ENCODE results near the gene MRPS18C. TPM values are rescaled to one million over a fixed set of nuclear protein-coding genes. Genes with fewer than 3 reads are reported as not detected.

The MRPS18C gene
- total RNA-seq (2022; extraction: Qiagen RNA extraction; ENCODE audit: low read depth) = 36.9 to 57.2 TPM (median 45.2 TPM) in 5 replicates

DNA sequence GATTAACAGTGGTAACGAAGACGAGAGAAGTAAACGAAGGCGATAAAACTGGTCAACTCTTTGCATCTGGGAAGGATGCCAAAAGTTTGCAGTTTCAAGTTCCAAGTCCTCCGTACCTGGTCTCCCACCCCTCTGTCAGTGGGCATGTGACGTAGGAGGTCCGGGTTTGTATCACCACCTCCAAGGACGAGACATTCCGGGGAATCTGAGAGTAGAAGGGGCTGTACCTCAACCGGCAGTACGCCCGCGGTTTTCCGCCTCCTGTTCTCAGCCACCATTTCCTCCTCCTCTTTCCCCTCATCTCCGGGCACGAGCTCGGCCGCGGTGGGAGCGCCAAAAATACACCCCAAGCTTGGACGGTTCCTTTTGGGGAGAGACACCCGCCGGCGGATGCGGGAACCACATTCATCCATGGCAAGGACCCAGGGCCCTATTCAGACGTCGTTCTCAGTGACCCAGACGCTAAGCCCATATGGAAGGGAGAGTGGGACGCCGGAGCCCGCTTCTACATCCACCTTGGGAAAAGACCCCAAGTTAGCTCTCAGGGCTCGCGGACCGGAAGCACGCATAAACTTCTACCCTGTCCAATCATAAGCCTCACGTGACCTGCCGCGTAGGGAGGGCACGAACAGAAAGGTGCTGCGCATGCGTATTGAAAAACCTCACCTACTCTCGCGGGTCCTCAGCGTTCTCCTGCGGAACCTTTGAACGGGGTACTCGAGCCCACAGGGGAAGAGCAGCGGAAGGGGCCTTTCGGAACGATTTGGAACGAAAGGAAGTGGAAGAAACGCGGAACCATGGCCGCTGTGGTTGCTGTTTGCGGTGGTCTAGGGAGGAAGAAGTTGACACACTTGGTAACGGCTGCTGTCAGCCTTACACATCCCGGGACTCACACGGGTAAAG is at the start of gene MRPS18C, which contains the start of gene HELQ:
MRPS18C (plus strand) TSS at position 778 of the 903 bp plus-strand sequence; CDS start at position 798, 20 bp downstream.
HELQ (minus strand) TSS at position 543 of the 903 bp plus-strand sequence; CDS start at position 413, 130 bp downstream.

DNA sequence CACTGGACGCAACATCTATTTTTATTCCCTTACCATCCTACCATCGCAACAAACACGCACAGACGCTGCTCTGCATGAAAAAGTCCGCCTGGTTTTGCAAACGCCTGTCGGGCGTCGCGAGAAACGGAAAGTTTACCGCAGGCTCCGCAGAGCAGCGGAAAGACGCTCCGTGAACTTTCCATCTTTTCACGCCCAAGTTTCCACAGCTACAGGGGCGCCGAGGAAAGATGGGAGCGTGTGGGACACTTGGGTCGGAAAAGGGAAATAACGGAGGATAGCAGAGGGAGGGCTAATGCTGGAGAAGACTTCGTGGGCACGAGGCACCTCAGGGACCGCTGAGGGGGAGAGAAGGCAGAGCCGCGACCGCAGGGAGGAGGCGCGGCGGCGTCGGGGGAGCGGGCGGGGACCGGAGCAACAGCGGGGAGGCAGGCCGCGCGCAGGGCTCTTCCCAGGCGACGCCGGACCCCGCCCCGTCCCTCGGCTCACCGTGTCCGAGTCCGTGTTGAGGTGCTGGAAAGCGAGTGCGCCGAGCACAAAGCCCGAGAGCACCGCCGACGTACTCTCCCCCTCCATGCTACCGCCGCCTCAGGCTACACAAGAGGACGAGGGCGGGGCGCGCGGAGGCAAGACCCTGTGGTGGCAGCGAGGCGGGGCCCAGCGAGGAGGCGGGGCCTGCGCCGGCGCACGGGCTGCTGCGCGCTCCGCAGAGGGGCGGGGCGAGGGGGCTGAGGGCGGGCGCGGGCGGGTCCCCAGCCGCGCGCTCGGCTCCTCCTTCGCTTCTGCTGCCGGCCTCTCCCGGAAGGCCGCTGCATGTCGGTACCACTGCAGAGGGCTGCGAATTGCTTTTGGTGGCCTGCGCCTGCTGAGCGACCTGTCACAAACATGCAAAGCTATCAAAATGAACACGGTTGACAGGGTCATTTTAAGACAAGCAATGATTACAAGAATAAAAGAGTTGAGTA is 28.9 kb downstream of the MRPS18C start, which contains the start of gene ABRAXAS1:
ABRAXAS1 (minus strand) TSS at position 601 of the 962 bp plus-strand sequence; CDS start at position 573, 28 bp downstream.

Other genes with a start within 250 kb of the MRPS18C start
- 16.3 to 20.2 TPM (median 19.6 TPM) in 5 replicates for gene COQ2, start 171.3 kb upstream of the MRPS18C start, total RNA-seq (2022; extraction: Qiagen RNA extraction; ENCODE audit: low read depth)
- 1.1 to 1.6 TPM (median 1.3 TPM) in 5 replicates for gene HPSE, start 121.2 kb upstream of the MRPS18C start, total RNA-seq (2022; extraction: Qiagen RNA extraction; ENCODE audit: low read depth)
- 4.9 to 6.8 TPM (median 6.0 TPM) in 5 replicates for gene HELQ, start 235 bp upstream of the MRPS18C start, total RNA-seq (2022; extraction: Qiagen RNA extraction; ENCODE audit: low read depth)
- 4.9 to 9.5 TPM (median 6.2 TPM) in 5 replicates for gene ABRAXAS1, start 29.0 kb downstream of the MRPS18C start, total RNA-seq (2022; extraction: Qiagen RNA extraction; ENCODE audit: low read depth)
- 44.0 to 49.0 TPM (median 47.2 TPM) in 5 replicates for gene GPAT3, start 80.0 kb downstream of the MRPS18C start, total RNA-seq (2022; extraction: Qiagen RNA extraction; ENCODE audit: low read depth)